ENCODE results near the gene SAFB.
"Not testable (repeated sequence)": the region's sequence is repeated elsewhere in the genome, so short reads cannot be mapped to it uniquely, and the experiment has no call there.

SAFB gene

GRCh38 chr19:5695649-5696195, 72.8 kb downstream of the SAFB start:
- Mint-ChIP-seq H3K27me3 (no peaks in the 10 kb centered on the region), H3K27ac (ENCODE audit: low read depth) (peak overlapping the region; percentile 61), H3K4me3 (no peak overlapping the region), H3K4me1 (peaks cover 15% of the 10 kb centered on the region), H3K36me3 (ENCODE audit: insufficient read depth) (peaks cover 70% of the 10 kb centered on the region), H3K9me3 (no peaks in the 10 kb centered on the region)
- ATAC-seq (replicated peaks; ENCODE audit: extremely low read depth, poor library complexity, severe bottlenecking) (no peak), DNase-seq (ENCODE audit: low spot score in 2 of 2) (no peak)

- Mint-ChIP-seq H3K4me1 (peaks cover 11% of the 10 kb centered on the region), H3K36me3 (ENCODE audit: insufficient read depth) (peaks cover 68% of the 10 kb centered on the region), H3K27ac (ENCODE audit: low read depth) (peak overlapping the region; percentile 61), H3K27me3 (no peaks in the 10 kb centered on the region), H3K9me3 (no peaks in the 10 kb centered on the region), H3K4me3 (no peak overlapping the region)
- ATAC-seq (replicated peaks; ENCODE audit: extremely low read depth, poor library complexity, severe bottlenecking) (no peak), DNase-seq (ENCODE audit: low spot score in 2 of 2) (no peak)
Measured at GRCh38 chr19:5696196-5697021, 73.5 kb downstream of the SAFB start.

DNA sequence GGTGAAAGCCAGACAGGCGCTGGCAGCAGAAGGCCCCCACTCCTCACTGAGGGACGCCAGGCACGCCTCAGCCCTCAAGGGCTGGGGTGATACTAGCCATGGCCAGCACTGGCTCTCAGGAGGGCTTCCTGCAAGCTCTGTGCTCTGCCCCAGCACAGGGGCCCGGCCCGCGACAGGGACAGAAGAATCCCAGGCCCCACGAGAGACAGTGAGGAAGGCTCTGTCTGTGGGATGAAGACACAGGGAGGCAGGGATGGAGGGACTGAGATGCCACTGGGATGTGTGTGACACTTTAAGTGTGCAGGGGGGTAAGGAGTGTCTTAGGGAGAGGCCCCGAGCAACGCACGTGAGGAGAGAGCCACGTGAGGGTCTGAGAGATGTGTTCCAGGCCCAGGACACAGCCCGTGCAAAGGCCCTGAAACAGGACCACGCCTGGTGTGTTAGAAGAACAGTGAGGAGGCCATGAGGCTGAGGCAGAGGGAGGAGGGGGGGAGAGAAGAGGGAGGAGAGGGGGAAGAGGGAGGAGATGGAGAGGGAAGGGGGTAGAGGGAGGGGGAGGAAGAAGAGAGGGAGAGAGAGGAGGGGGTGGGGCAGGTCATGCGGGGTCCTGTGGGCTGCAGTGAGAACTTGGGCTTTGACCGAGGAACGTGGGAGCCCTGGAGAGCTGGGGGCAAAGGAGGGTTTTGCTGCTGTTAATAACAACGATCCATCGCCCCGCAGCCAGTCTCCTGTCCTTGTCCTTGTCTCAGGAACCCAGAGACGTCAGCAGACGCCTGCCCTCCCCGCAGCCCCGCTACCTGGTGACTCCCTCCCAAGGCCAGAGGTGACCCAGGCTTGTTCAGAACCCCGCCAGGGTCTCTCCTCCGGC, 74.4 kb downstream of the SAFB start:
- Mint-ChIP-seq H3K4me1 (peaks cover 6% of the 10 kb centered on the region), H3K36me3 (ENCODE audit: insufficient read depth) (peaks cover 63% of the 10 kb centered on the region), H3K4me3 (no peak overlapping the region), H3K9me3 (no peaks in the 10 kb centered on the region), H3K27me3 (no peaks in the 10 kb centered on the region), H3K27ac (ENCODE audit: low read depth) (no peak overlapping the region)
- no peak for DNase-seq (ENCODE audit: low spot score in 2 of 2)
- no peak for ATAC-seq (replicated peaks; ENCODE audit: extremely low read depth, poor library complexity, severe bottlenecking)

- H3K27me3 Mint-ChIP-seq: no peaks in the 10 kb centered on the region
- no peak overlapping the region for H3K4me3 Mint-ChIP-seq
- DNase-seq (ENCODE audit: low spot score in 2 of 2) (no peak), ATAC-seq (replicated peaks; ENCODE audit: extremely low read depth, poor library complexity, severe bottlenecking) (no peak)
- H3K9me3 Mint-ChIP-seq: no peaks in the 10 kb centered on the region
- H3K4me1 Mint-ChIP-seq: no peaks in the 10 kb centered on the region
- no peak overlapping the region for H3K27ac Mint-ChIP-seq (ENCODE audit: low read depth)
- H3K36me3 Mint-ChIP-seq (ENCODE audit: insufficient read depth): peaks cover 56% of the 10 kb centered on the region
Measured at GRCh38 chr19:5697890-5698634, 75.2 kb downstream of the SAFB start.

DNA sequence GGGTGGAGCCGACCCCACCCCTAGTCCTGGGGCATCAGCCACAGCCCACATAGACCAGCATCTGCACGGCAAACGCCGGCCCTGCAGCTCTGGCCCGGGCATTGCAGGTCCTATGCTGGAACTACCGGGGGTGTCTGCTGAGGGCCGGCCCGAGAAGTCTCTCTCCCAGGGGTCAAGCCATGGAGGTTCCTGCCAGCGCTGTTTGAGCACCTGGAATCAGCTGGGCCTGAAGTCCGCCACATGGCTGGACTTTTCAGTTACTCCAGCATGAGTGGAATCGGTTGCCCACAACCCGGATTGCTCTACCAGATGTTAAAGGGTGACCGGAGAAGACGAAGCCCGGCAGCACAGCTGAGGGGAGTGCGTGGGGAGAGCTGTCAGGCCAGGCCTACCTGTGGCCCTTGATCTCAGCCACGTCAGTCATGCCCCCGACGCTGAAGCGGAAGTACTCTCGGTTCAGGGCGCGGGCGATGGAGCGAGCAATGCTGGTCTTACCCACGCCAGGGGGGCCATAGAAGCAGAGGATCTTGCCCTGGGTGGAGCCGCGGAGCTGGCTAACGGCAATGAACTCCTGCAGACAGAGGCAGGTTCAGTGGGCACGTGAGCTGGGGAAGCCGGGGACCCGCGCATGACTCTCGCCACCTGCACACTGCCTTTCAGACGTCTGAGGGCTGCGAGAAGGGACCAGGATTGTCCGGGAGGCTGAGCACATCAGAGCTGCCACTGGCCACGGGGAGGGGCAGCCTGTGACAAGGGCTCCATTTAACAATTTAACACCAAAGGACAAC, 75.9 kb downstream of the SAFB start:
- Mint-ChIP-seq H3K27me3 (no peaks in the 10 kb centered on the region), H3K4me1 (no peaks in the 10 kb centered on the region), H3K9me3 (no peaks in the 10 kb centered on the region), H3K27ac (ENCODE audit: low read depth) (no peak overlapping the region), H3K4me3 (no peak overlapping the region), H3K36me3 (ENCODE audit: insufficient read depth) (peaks cover 56% of the 10 kb centered on the region)
- no peak for ATAC-seq (replicated peaks; ENCODE audit: extremely low read depth, poor library complexity, severe bottlenecking)
- DNase-seq (ENCODE audit: low spot score in 2 of 2): no peak

- H3K27ac Mint-ChIP-seq (ENCODE audit: low read depth): no peak overlapping the region
- no peak for DNase-seq (ENCODE audit: low spot score in 2 of 2)
- peaks cover 48% of the 10 kb centered on the region for H3K36me3 Mint-ChIP-seq (ENCODE audit: insufficient read depth)
Measured at GRCh38 chr19:5700455-5701092, 77.7 kb downstream of the SAFB start.

DNA sequence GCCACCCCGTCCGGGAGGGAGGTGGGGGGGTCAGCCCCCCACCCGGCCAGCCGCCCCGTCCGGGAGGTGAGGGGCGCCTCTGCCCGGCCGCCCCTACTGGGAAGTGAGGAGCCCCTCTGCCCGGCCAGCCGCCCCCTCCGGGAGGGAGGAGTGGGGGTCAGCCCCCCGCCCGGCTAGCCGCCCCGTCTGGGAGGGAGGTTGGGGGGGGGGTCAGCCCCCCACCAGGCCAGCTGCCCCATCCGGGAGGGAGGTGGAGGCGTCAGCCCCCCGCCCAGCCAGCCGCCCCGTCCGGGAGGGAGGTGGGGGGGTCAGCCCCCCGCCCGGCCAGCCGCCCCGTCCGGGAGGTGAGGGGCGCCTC, 79.1 kb downstream of the SAFB start:
- not testable (repeated sequence) for H3K4me3 Mint-ChIP-seq; H3K9me3 Mint-ChIP-seq; DNase-seq (ENCODE audit: low spot score in 2 of 2); H3K27me3 Mint-ChIP-seq; ATAC-seq (replicated peaks; ENCODE audit: extremely low read depth, poor library complexity, severe bottlenecking); H3K27ac Mint-ChIP-seq (ENCODE audit: low read depth); H3K4me1 Mint-ChIP-seq
- peaks cover 49% of the 10 kb centered on the region for H3K36me3 Mint-ChIP-seq (ENCODE audit: insufficient read depth)

More at GRCh38 chr19:5700455-5701092, 77.7 kb downstream of the SAFB start:
- no peaks in the 10 kb centered on the region for H3K4me1 Mint-ChIP-seq
- ATAC-seq (replicated peaks; ENCODE audit: extremely low read depth, poor library complexity, severe bottlenecking): no peak
- H3K9me3 Mint-ChIP-seq: no peaks in the 10 kb centered on the region
- H3K4me3 Mint-ChIP-seq: no peak overlapping the region
- H3K27me3 Mint-ChIP-seq: no peaks in the 10 kb centered on the region

GRCh38 chr19:5703819-5704818, 81.2 kb downstream of the SAFB start:
- H3K4me1 Mint-ChIP-seq: no peaks in the 10 kb centered on the region
- H3K4me3 Mint-ChIP-seq: no peak overlapping the region
- DNase-seq (ENCODE audit: low spot score in 2 of 2) (no peak), ATAC-seq (replicated peaks; ENCODE audit: extremely low read depth, poor library complexity, severe bottlenecking) (no peak)
- H3K9me3 Mint-ChIP-seq: no peaks in the 10 kb centered on the region
- H3K27me3 Mint-ChIP-seq: no peaks in the 10 kb centered on the region
- H3K27ac Mint-ChIP-seq (ENCODE audit: low read depth): peak overlapping the region; percentile 93
- H3K36me3 Mint-ChIP-seq (ENCODE audit: insufficient read depth): peaks cover 43% of the 10 kb centered on the region

DNA sequence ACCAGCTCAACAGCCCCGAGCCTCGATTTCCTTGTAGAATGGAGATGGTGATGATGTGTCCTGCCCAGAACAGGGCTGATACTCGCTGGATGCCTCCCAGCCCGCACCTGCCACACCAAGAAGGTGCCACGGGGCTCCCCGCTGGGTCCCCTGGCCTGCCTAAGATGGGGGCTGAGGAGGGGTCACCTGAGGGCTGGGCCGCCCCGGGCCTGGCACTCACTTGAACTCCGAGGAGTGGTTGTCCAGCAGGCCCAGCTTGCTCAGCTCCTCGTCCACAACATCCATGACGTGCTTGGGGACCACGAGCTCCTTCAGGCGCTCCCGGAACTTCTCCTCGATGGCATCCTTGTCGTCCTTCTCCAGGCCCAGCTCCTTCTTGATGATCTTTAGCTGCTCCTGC, 82.7 kb downstream of the SAFB start:
- Mint-ChIP-seq H3K4me3 (no peak overlapping the region), H3K36me3 (ENCODE audit: insufficient read depth) (peaks cover 41% of the 10 kb centered on the region), H3K27me3 (no peaks in the 10 kb centered on the region), H3K4me1 (no peaks in the 10 kb centered on the region), H3K9me3 (no peaks in the 10 kb centered on the region), H3K27ac (ENCODE audit: low read depth) (no peak overlapping the region)
- no peak for DNase-seq (ENCODE audit: low spot score in 2 of 2)
- ATAC-seq (replicated peaks; ENCODE audit: extremely low read depth, poor library complexity, severe bottlenecking): no peak

GRCh38 chr19:5706876-5707573, 84.1 kb downstream of the SAFB start:
- Mint-ChIP-seq H3K36me3 (ENCODE audit: insufficient read depth) (peaks cover 39% of the 10 kb centered on the region), H3K27me3 (no peaks in the 10 kb centered on the region), H3K4me3 (no peak overlapping the region), H3K4me1 (no peaks in the 10 kb centered on the region), H3K9me3 (no peaks in the 10 kb centered on the region), H3K27ac (ENCODE audit: low read depth) (peak overlapping the region; percentile 10)
- ATAC-seq (replicated peaks; ENCODE audit: extremely low read depth, poor library complexity, severe bottlenecking) (no peak), DNase-seq (ENCODE audit: low spot score in 2 of 2) (no peak)
